Measurements from ENCODE around the gene SENP8. TPM values are rescaled to one million over a fixed set of nuclear protein-coding genes. Genes with fewer than 3 reads are reported as not detected.

SENP8 gene
- total RNA-seq, 4 donors from 2014 or later: 0.75 to 2.3 (median 1.9) TPM

GRCh38 chr15:72116731-72117485 is 1.3 kb upstream of the SENP8 start:
- TF ChIP-seq, protein P1, sequence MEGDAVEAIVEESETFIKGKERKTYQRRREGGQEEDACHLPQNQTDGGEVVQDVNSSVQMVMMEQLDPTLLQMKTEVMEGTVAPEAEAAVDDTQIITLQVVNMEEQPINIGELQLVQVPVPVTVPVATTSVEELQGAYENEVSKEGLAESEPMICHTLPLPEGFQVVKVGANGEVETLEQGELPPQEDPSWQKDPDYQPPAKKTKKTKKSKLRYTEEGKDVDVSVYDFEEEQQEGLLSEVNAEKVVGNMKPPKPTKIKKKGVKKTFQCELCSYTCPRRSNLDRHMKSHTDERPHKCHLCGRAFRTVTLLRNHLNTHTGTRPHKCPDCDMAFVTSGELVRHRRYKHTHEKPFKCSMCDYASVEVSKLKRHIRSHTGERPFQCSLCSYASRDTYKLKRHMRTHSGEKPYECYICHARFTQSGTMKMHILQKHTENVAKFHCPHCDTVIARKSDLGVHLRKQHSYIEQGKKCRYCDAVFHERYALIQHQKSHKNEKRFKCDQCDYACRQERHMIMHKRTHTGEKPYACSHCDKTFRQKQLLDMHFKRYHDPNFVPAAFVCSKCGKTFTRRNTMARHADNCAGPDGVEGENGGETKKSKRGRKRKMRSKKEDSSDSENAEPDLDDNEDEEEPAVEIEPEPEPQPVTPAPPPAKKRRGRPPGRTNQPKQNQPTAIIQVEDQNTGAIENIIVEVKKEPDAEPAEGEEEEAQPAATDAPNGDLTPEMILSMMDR (IDR thresholded peaks at IDR 0.05; ENCODE audit: low read depth): no peak

DNA sequence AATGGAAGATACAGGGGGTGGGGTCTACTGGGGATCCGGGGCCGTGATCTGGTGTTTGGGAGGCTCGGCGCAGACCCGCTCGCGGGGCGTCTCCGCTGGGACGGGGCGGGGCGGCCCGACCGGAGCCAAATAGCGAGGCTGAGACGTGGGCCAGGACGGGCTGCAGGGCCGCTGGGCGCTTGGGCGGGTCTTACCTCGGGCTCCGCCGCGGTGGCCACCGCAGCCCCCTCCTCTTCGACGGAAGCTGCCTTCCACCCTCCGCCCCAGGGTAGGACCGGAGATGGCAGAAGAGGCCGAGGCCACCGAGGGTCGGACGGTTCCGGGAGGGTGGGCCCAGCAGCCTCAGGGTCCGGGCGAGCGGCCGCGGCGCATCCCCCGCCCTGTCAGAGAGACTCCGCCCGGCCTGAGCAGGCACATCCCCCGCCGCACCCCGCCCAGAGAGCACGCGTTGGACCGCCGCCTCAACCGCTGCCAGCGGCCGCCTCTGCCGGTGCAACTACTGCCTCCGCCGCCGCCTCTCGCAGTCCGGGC is 652 bp upstream of the SENP8 start:
- TF ChIP-seq, protein P1 (IDR thresholded peaks at IDR 0.05; ENCODE audit: low read depth): no peak

DNA sequence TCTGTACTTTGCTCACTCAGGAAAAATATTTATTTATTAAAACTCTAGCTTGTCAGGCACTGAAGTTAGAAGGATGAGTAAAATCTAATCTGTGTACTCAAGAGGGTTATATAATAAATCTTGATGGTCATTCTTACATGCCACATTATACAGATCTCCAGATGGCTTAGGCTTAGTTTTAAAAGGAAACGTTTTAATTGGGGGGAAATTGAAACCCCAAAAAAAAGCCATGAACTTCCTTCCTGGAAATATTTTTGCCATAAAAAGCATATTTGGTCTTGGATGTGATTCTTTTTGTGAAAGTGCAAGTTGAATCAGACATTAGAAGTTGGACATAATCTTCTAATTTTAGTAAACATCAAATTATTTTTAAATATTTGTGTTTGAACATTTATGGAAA is 6.0 kb downstream of the SENP8 start:
- TF ChIP-seq, protein P1 (IDR thresholded peaks at IDR 0.05; ENCODE audit: low read depth): no peak

- TF ChIP-seq, protein P1 (IDR thresholded peaks at IDR 0.05; ENCODE audit: low read depth): no peak
Observed at GRCh38 chr15:72127724-72128322, 9.6 kb downstream of the SENP8 start.

- TF ChIP-seq, protein P1 (IDR thresholded peaks at IDR 0.05; ENCODE audit: low read depth): no peak
Observed at GRCh38 chr15:72128359-72128758, 10.2 kb downstream of the SENP8 start.

DNA sequence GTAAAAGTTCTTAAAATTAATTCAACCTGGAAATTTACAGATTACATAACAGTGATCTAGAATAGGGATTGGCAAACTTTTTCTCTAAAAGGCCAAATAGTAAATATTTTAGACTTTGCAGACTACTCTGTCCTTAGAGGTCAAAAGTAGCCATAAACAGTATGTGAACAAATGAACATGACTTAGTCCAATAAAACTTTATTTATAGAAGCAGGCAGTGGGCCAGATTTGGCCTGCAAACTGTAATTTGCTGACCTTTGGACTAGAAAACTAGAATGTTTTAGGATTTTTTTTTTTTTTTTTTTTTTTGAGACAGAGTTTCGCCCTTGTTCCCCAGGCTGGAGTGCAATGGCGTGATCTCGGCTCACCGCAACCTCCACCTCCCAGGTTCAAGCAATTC is 12.1 kb downstream of the SENP8 start:
- TF ChIP-seq, protein P1 (IDR thresholded peaks at IDR 0.05; ENCODE audit: low read depth): no peak

GRCh38 chr15:72131922-72132321 is 13.7 kb downstream of the SENP8 start:
- TF ChIP-seq, protein P1 (IDR thresholded peaks at IDR 0.05; ENCODE audit: low read depth): no peak

Data from subcutaneous adipose tissue (tissue), 4 donors.